A549 (cell line): ENCODE results near the gene CWF19L2.

Source experiments
- CTCF ChIP-seq: fragments of >200 bp; sonication (Bioruptor Twin); formaldehyde crosslinking; IDR thresholded peaks from 3 replicates; pipeline ENCODE4 v1.5.1; 2016
- JUN ChIP-seq, 2 experiments: fragments of >200 bp; sonication (Bioruptor Twin); formaldehyde crosslinking; IDR thresholded peaks; 2 replicates in 1 of 2; 3 replicates in 1 of 2; pipeline ENCODE4 v1.6.1; 2016 to 2017
- MAX ChIP-seq: IDR thresholded peaks from 2 replicates; pipeline ENCODE4 v1.6.1; 2012
- POLR2A ChIP-seq: IDR thresholded peaks from 2 replicates; pipeline ENCODE4 v1.6.1; 2012; ENCODE audit warnings: mild to moderate bottlenecking, low read length
- REST ChIP-seq: fragments of 200-600 bp; sonication (generic); IDR thresholded peaks from 2 replicates; pipeline ENCODE4 v1.6.1; 2016; ENCODE audit warnings: antibody characterized with exemption, mild to moderate bottlenecking, moderate library complexity
- TF ChIP-seq, protein P1 (sequence below): fragments of 150-350 bp; IDR thresholded peaks from 2 replicates; pipeline ENCODE4 v1.6.1; 2014; ENCODE audit warnings: low read depth, mild to moderate bottlenecking, low read length

- TF ChIP-seq POLR2A (no peak), MAX (no peak), CTCF (no peak), REST (no peak), JUN (IDR thresholded peaks at IDR 0.05) (no peak)
- TF ChIP-seq, protein P1, sequence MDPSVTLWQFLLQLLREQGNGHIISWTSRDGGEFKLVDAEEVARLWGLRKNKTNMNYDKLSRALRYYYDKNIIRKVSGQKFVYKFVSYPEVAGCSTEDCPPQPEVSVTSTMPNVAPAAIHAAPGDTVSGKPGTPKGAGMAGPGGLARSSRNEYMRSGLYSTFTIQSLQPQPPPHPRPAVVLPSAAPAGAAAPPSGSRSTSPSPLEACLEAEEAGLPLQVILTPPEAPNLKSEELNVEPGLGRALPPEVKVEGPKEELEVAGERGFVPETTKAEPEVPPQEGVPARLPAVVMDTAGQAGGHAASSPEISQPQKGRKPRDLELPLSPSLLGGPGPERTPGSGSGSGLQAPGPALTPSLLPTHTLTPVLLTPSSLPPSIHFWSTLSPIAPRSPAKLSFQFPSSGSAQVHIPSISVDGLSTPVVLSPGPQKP: no peak
Observed at GRCh38 chr11:107453594-107454286, 3.9 kb downstream of the CWF19L2 start.
